ENCODE measurements around the gene SFXN4. TPM values are rescaled to one million over a fixed set of nuclear protein-coding genes. Genes with fewer than 3 reads are reported as not detected.

The SFXN4 gene
- total and polyA plus RNA-seq, 10 donors: 13.3 to 68.3 (median 24.8) TPM

GRCh38 chr10:119167041-119167440 lies 1.5 kb upstream of the SFXN4 start:
- peaks cover 5 to 43% (median 22%) of the 10 kb centered on the region in 6 donors for H3K4me1 ChIP-seq
- no peaks in the 10 kb centered on the region for H3K9me3 ChIP-seq
- H3K27ac ChIP-seq: peak overlapping the region; percentile 87 to 94 (median 90)
- intact Hi-C loops (cut with DNase I; ENCODE audit: low total_unique reads): no loop called here
- no peaks in the 10 kb centered on the region for H3K27me3 ChIP-seq (replicated peaks in 1 of 7)
- H3K4me3 ChIP-seq: no peak overlapping the region
- 83 to 85% (median 84%) methylated on average over 8 of the region's 8 CpGs for WGBS, 5 donors
- DNase-seq: no peak
- TF ChIP-seq POLR2AphosphoS5 (IDR thresholded peaks at IDR 0.05) (no peak), POLR2A (IDR thresholded peaks at IDR 0.05) (no peak), CTCF (IDR thresholded peaks at IDR 0.05 in 8 of 11, conservative IDR thresholded peaks at IDR 0.05 in 3 of 11) (no peak)
- H3K36me3 ChIP-seq: peaks cover 0 to 59% (median 42%) of the 10 kb centered on the region in 6 donors

- Histone ChIP-seq H3K9me3 (no peaks in the 10 kb centered on the region), H3K27me3 (replicated peaks in 1 of 7) (no peaks in the 10 kb centered on the region), H3K27ac (peak overlapping the region; percentile 87 to 94 (median 90)), H3K36me3 (peaks cover 0 to 59% (median 38%) of the 10 kb centered on the region in 6 donors), H3K4me3 (peak overlapping the region in 3 of 8 donors; percentile 85 to 97 (median 90)), H3K4me1 (peaks cover 5 to 48% (median 22%) of the 10 kb centered on the region in 6 donors)
- WGBS, 5 donors: 37 to 58% (median 47%) methylated on average over 8 of the region's 8 CpGs
- TF ChIP-seq POLR2A (IDR thresholded peaks at IDR 0.05) (no peak), POLR2AphosphoS5 (IDR thresholded peaks at IDR 0.05) (no peak), CTCF (IDR thresholded peaks at IDR 0.05 in 8 of 11, conservative IDR thresholded peaks at IDR 0.05 in 3 of 11) (no peak)
- DNase-seq: no peak
- intact Hi-C loops (cut with DNase I; ENCODE audit: low total_unique reads): no loop called here
These were observed 1.1 kb upstream of the SFXN4 start for GRCh38 chr10:119166564-119166963.

GRCh38 chr10:119166118-119166500 lies 595 bp upstream of the SFXN4 start:
- no peak for DNase-seq
- H3K27me3 ChIP-seq (replicated peaks in 1 of 7): no peaks in the 10 kb centered on the region
- TF ChIP-seq POLR2AphosphoS5 (IDR thresholded peaks at IDR 0.05): no peak
- no peak for TF ChIP-seq CTCF (IDR thresholded peaks at IDR 0.05 in 8 of 11, conservative IDR thresholded peaks at IDR 0.05 in 3 of 11)
- peaks cover 5 to 49% (median 22%) of the 10 kb centered on the region in 6 donors for H3K4me1 ChIP-seq
- H3K36me3 ChIP-seq: peaks cover 0 to 59% (median 33%) of the 10 kb centered on the region in 6 donors
- no peaks in the 10 kb centered on the region for H3K9me3 ChIP-seq
- 53 to 66% (median 56%) methylated on average over 7 of the region's 7 CpGs for WGBS, 5 donors
- intact Hi-C loops (cut with DNase I; ENCODE audit: low total_unique reads): no loop called here
- H3K27ac ChIP-seq: peak overlapping the region; percentile 87 to 94 (median 90)
- peak overlapping the region; percentile 71 to 97 (median 84) for H3K4me3 ChIP-seq

- no peaks in the 10 kb centered on the region for H3K9me3 ChIP-seq
- intact Hi-C loops (cut with DNase I; ENCODE audit: low total_unique reads): no loop called here
- H3K27ac ChIP-seq: no peak overlapping the region
- H3K36me3 ChIP-seq: peaks cover 0 to 59% (median 27%) of the 10 kb centered on the region in 6 donors
- no peak for DNase-seq
- TF ChIP-seq CTCF (IDR thresholded peaks at IDR 0.05 in 8 of 11, conservative IDR thresholded peaks at IDR 0.05 in 3 of 11) (no peak), POLR2A (IDR thresholded peaks at IDR 0.05) (no peak), POLR2AphosphoS5 (IDR thresholded peaks at IDR 0.05) (no peak)
- peaks cover 5 to 49% (median 22%) of the 10 kb centered on the region in 6 donors for H3K4me1 ChIP-seq
- 85 to 97% (median 91%) methylated on average over 5 of the region's 5 CpGs for WGBS, 5 donors
- no peak overlapping the region for H3K4me3 ChIP-seq
- H3K27me3 ChIP-seq (replicated peaks in 1 of 7): no peaks in the 10 kb centered on the region
These were observed 2.9 kb downstream of the SFXN4 start for GRCh38 chr10:119162452-119163092.

Data from spleen (tissue), 11 donors.